DND-41 (cell line): Measurements from ENCODE around the gene GLRA3.

ENCODE experiments used
- ATAC-seq: fragments of 200-7000 bp; cut with Tn5 transposase; 3 replicates; pipeline ENCODE4 v1.9.1; 2021; ENCODE audit warnings: low read depth; ENCODE audit not compliant: insufficient read depth
- DNase-seq: peaks from one replicate; pipeline ENCODE4 v3.0.0-alpha.2; 2020
- H2AFZ ChIP-seq: 2 replicates; pipeline ENCODE4 v1.6.0; 2012; ENCODE audit warnings: low read depth, low read length
- H3K27ac ChIP-seq: 2 replicates; pipeline ENCODE4 v1.5.1; 2012; ENCODE audit warnings: low read length, inconsistent platforms
- H3K27me3 ChIP-seq: fragments of 200-600 bp; sonication (generic); 2 replicates; pipeline ENCODE4 v1.6.0; 2012; ENCODE audit warnings: low read length, mild to moderate bottlenecking, inconsistent platforms; ENCODE audit not compliant: insufficient read depth, poor library complexity
- H3K36me3 ChIP-seq: 2 replicates; pipeline ENCODE4 v1.5.1; 2012; ENCODE audit warnings: low read length, inconsistent platforms; ENCODE audit not compliant: insufficient read depth
- H3K4me1 ChIP-seq: 2 replicates; pipeline ENCODE4 v1.5.1; 2012; ENCODE audit warnings: mild to moderate bottlenecking, low read length; ENCODE audit not compliant: insufficient read depth
- H3K4me2 ChIP-seq: 2 replicates; pipeline ENCODE4 v1.6.0; 2012; ENCODE audit warnings: mild to moderate bottlenecking, moderate library complexity, low read length, inconsistent platforms; ENCODE audit not compliant: insufficient read depth
- H3K4me3 ChIP-seq, 2 experiments: fragments of 200-600 bp in 1 of 2; shearing (Covaris generic) in 1 of 2; 2 replicates each; pipeline ENCODE4 v1.5.1; 2012 to 2016; ENCODE audit warnings: inconsistent platforms in 2 of 2, low read length in 2 of 2, mild to moderate bottlenecking in 2 of 2, low read depth in 1 of 2, moderate library complexity in 1 of 2
- H3K79me2 ChIP-seq: 2 replicates; pipeline ENCODE4 v1.6.0; 2012; ENCODE audit warnings: low read length, inconsistent platforms; ENCODE audit not compliant: insufficient read depth
- H3K9ac ChIP-seq: 2 replicates; pipeline ENCODE4 v1.6.0; 2012; ENCODE audit warnings: low read depth, mild to moderate bottlenecking, inconsistent platforms, low read length, moderate library complexity
- H3K9me3 ChIP-seq: 2 replicates; pipeline ENCODE4 v1.5.1; 2012; ENCODE audit warnings: low read length, moderate library complexity, mild to moderate bottlenecking, inconsistent platforms; ENCODE audit not compliant: insufficient read depth, severe bottlenecking
- H4K20me1 ChIP-seq: 2 replicates; pipeline ENCODE4 v1.6.0; 2012; ENCODE audit warnings: low read length; ENCODE audit not compliant: insufficient read depth
- EZH2 ChIP-seq: IDR thresholded peaks from 3 replicates; pipeline ENCODE4 v1.6.1; 2012; ENCODE audit warnings: borderline replicate concordance, low read depth, mild to moderate bottlenecking, moderate library complexity, low read length, inconsistent platforms; ENCODE audit not compliant: severe bottlenecking
- TF ChIP-seq, protein P1 (sequence below): IDR thresholded peaks from 2 replicates; pipeline ENCODE4 v1.5.1; 2012; ENCODE audit warnings: borderline replicate concordance, low read length, moderate library complexity, mild to moderate bottlenecking; ENCODE audit not compliant: poor library complexity, severe bottlenecking; ENCODE audit errors: extremely low read depth

GLRA3 gene

DNA sequence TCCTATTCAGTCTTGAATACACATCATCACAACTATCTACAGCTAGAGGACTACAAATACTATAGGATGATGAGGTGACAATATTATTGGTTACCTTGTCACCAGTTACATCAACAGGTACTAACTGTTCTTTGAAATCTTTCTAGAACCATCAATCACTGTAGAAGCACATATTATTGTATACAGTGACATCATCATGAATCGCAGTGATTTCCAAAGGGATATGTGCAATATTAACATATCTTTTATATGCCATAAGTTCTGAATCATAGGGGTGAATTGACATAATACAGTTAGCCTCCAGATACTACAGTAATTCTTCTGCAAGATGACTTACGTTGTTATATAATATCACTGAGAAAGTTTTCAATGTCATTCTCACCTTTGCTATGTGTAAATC is 201.6 kb downstream of the GLRA3 start:
- ATAC-seq, result no peak
- Histone ChIP-seq H3K36me3 (no peaks in the 10 kb centered on the region), H3K9me3 (no peaks in the 10 kb centered on the region), H3K27me3 (no peaks in the 10 kb centered on the region), H3K4me2 (no peak overlapping the region), H3K79me2 (no peaks in the 10 kb centered on the region), H3K9ac (no peak overlapping the region), H3K27ac (no peak overlapping the region), H4K20me1 (no peaks in the 10 kb centered on the region), H2AFZ (no peak overlapping the region), H3K4me1 (no peaks in the 10 kb centered on the region), H3K4me3 (no peak overlapping the region)
- TF ChIP-seq EZH2, result no peak
- TF ChIP-seq, protein P1, sequence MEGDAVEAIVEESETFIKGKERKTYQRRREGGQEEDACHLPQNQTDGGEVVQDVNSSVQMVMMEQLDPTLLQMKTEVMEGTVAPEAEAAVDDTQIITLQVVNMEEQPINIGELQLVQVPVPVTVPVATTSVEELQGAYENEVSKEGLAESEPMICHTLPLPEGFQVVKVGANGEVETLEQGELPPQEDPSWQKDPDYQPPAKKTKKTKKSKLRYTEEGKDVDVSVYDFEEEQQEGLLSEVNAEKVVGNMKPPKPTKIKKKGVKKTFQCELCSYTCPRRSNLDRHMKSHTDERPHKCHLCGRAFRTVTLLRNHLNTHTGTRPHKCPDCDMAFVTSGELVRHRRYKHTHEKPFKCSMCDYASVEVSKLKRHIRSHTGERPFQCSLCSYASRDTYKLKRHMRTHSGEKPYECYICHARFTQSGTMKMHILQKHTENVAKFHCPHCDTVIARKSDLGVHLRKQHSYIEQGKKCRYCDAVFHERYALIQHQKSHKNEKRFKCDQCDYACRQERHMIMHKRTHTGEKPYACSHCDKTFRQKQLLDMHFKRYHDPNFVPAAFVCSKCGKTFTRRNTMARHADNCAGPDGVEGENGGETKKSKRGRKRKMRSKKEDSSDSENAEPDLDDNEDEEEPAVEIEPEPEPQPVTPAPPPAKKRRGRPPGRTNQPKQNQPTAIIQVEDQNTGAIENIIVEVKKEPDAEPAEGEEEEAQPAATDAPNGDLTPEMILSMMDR, result no peak
- DNase-seq, result no peak

DNA sequence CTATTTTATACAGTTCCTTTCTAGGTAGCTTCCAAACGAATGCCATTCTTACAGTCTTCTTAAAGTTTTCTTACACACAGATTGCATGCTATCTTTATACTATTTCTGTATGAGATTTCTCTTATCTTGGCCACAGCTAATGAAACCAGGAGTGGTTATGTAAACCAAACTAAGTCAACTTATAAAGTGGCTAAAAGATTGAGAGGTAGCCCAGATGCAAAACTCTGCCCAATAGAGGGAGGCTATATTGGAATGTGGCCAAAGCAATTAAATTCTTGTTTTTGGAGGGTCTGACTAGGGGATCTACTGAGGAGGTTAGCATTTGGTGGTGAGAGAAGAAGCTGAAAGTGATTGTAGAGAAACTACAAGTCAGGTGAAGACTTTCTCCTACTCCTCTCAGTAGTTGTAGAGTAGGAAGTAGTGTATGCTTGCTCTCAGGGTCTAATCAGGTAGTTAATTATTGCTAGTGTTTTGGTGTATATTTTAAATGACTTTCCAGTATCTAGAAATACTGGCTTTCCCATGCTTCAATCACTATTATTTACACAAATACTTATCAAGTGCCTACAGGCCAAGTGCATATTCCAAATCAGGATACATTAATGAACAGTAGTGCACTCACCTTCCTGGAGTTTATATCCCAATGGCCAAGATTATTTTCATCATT is 202.6 kb downstream of the GLRA3 start:
- H4K20me1 ChIP-seq, result no peaks in the 10 kb centered on the region
- DNase-seq (no peak), ATAC-seq (no peak)
- no peaks in the 10 kb centered on the region for H3K36me3 ChIP-seq
- no peaks in the 10 kb centered on the region for H3K79me2 ChIP-seq
- no peaks in the 10 kb centered on the region for H3K27me3 ChIP-seq
- no peaks in the 10 kb centered on the region for H3K9me3 ChIP-seq
- H3K4me3 ChIP-seq, result no peak overlapping the region
- H2AFZ ChIP-seq, result no peak overlapping the region
- H3K9ac ChIP-seq, result no peak overlapping the region
- TF ChIP-seq EZH2, result no peak
- no peak overlapping the region for H3K27ac ChIP-seq
- H3K4me2 ChIP-seq, result no peak overlapping the region
- H3K4me1 ChIP-seq, result no peaks in the 10 kb centered on the region

DNA sequence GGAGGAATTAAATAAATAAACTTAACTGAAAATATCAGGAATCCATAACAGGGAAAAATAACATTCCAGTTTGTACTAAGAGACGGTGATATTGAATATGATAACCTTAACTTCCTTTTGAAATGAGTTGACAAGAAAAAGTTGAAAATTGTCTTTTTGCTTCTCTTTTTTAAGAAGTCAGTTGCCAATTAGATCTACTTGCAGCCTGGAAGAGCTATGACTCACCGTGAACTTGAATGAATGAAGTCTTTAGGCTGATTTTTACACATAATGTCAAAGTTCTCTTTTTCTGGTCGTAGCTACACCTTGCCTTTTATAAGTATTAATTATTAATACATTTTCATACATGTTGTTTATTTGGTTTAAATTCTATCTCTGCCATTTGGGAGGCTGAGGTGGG is 212.4 kb downstream of the GLRA3 start:
- TF ChIP-seq EZH2, result no peak
- TF ChIP-seq, protein P1, result no peak

DNA sequence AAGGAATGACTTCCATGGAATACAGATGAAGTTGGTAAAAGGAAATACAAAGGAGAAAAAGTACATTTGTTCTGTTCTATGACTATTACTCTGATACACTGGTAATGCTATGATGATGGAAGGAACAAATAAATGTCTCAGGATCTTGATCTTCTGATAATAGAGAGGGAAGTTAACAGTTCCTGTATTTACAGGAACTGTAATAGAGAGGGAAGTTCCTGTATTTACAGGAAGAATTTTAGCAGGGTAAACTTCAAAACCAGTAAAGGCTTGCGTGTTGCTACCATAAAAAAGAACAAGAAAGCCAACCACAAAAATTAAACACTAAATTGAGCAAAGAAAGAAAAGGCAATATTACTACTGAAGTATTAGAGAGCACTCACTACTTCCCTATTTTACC is 215.1 kb downstream of the GLRA3 start:
- no peaks in the 10 kb centered on the region for H4K20me1 ChIP-seq
- H3K4me3 ChIP-seq, result no peak overlapping the region
- no peaks in the 10 kb centered on the region for H3K36me3 ChIP-seq
- H2AFZ ChIP-seq, result no peak overlapping the region
- DNase-seq (no peak), ATAC-seq (no peak)
- no peak overlapping the region for H3K4me2 ChIP-seq
- H3K79me2 ChIP-seq, result no peaks in the 10 kb centered on the region
- no peak overlapping the region for H3K27ac ChIP-seq
- no peaks in the 10 kb centered on the region for H3K9me3 ChIP-seq
- no peak for TF ChIP-seq EZH2
- TF ChIP-seq, protein P1, result no peak
- no peaks in the 10 kb centered on the region for H3K4me1 ChIP-seq
- no peaks in the 10 kb centered on the region for H3K27me3 ChIP-seq
- H3K9ac ChIP-seq, result no peak overlapping the region

More for the DNA sequence above, 212.4 kb downstream of the GLRA3 start:
- Histone ChIP-seq H3K27me3 (no peaks in the 10 kb centered on the region), H2AFZ (no peak overlapping the region), H3K4me3 (no peak overlapping the region), H3K36me3 (no peaks in the 10 kb centered on the region), H3K9ac (no peak overlapping the region), H3K9me3 (no peaks in the 10 kb centered on the region), H3K4me1 (no peaks in the 10 kb centered on the region), H3K27ac (no peak overlapping the region), H4K20me1 (no peaks in the 10 kb centered on the region), H3K79me2 (no peaks in the 10 kb centered on the region), H3K4me2 (no peak overlapping the region)
- ATAC-seq (no peak), DNase-seq (no peak)
